Left renal pelvis (tissue), 4 donors: ENCODE results near the gene NEK6. TPM values are rescaled to one million over a fixed set of nuclear protein-coding genes. Genes with fewer than 3 reads are reported as not detected.

Source experiments
- DNase-seq, 4 donors: peaks; one replicate each; pipeline ENCODE4 v3.0.0-alpha.2; 2013; ENCODE audit warnings: low read depth in 4 of 4, low spot score in 3 of 4
- polyA plus RNA-seq, 4 donors: library from polyadenylated mRNA; unstranded; fragments of 120-200 nt; gene quantifications; one replicate each; pipeline ENCODE4 v1.2.1, GENCODE V29; 2013; ENCODE audit not compliant: insufficient read length in 4 of 4

NEK6 gene
- polyA plus RNA-seq, 4 donors: 26.6 to 65.1 (median 28.6) TPM

GRCh38 chr9:124349675-124350493 is 92.1 kb downstream of the NEK6 start:
- no peak for DNase-seq

- DNase-seq: no peak
Observed at GRCh38 chr9:124350494-124351263, 92.9 kb downstream of the NEK6 start.

GRCh38 chr9:124351672-124352468 is 94.1 kb downstream of the NEK6 start:
- no peak for DNase-seq

- DNase-seq: no peak
Observed at GRCh38 chr9:124352616-124353015, 94.9 kb downstream of the NEK6 start.

- no peak for DNase-seq
Observed at GRCh38 chr9:124353166-124353768, 95.5 kb downstream of the NEK6 start.

GRCh38 chr9:124353811-124354274 is 96.1 kb downstream of the NEK6 start:
- DNase-seq: no peak

- DNase-seq: no peak
Observed at GRCh38 chr9:124354346-124355038, 96.7 kb downstream of the NEK6 start.

- DNase-seq: no peak
Observed at GRCh38 chr9:124355039-124355940, 97.5 kb downstream of the NEK6 start.

GRCh38 chr9:124355941-124356744 is 98.4 kb downstream of the NEK6 start:
- DNase-seq: no peak

GRCh38 chr9:124356745-124357390 is 99.1 kb downstream of the NEK6 start:
- DNase-seq: no peak

- DNase-seq: no peak
Observed at GRCh38 chr9:124357721-124358361, 100.1 kb downstream of the NEK6 start.

GRCh38 chr9:124358631-124359030 is 100.9 kb downstream of the NEK6 start:
- DNase-seq: no peak

GRCh38 chr9:124359426-124359825 is 101.7 kb downstream of the NEK6 start:
- DNase-seq: no peak

GRCh38 chr9:124359855-124360678 is 102.3 kb downstream of the NEK6 start:
- no peak for DNase-seq

GRCh38 chr9:124361128-124361527 is 103.4 kb downstream of the NEK6 start:
- DNase-seq: no peak
